SK-N-SH (cell line): ENCODE results near the gene OR51A2.

Experiments
- CHD2 ChIP-seq: fragments of 150-350 bp; IDR thresholded peaks from 2 replicates; pipeline ENCODE4 v1.6.1; 2018; ENCODE audit warnings: low read length; ENCODE audit not compliant: partially characterized antibody
- EP300 ChIP-seq, 2 experiments: IDR thresholded peaks; 2 replicates each; pipeline versions ENCODE4 v1.4.0 to v1.6.1; 2012; ENCODE audit warnings: borderline replicate concordance in 1 of 2, low read depth in 1 of 2, low read length in 1 of 2
- EZH2phosphoT487 ChIP-seq: fragments of 200-600 bp; sonication (generic); IDR thresholded peaks from 2 replicates; pipeline ENCODE4 v1.6.1; 2017; ENCODE audit warnings: low read depth, mixed run types, mild to moderate bottlenecking, antibody characterized with exemption, moderate library complexity, borderline replicate concordance
- GATA2 ChIP-seq: sonication (generic); formaldehyde crosslinking; IDR thresholded peaks from 2 replicates; pipeline ENCODE4 v1.5.0; 2020; ENCODE audit warnings: mild to moderate bottlenecking, missing genetic modification reagents
- MAX ChIP-seq: IDR thresholded peaks from 2 replicates; pipeline ENCODE4 v1.4.0; 2012; ENCODE audit warnings: low read depth
- MEF2A ChIP-seq: IDR thresholded peaks from 2 replicates; pipeline ENCODE4 v1.4.0; 2012; ENCODE audit warnings: low read depth, borderline replicate concordance
- POLR2AphosphoS5 ChIP-seq: IDR thresholded peaks from 2 replicates; pipeline ENCODE4 v1.6.1; 2012; ENCODE audit warnings: low read depth, low read length
- RCOR1 ChIP-seq: fragments of 150-350 bp; IDR thresholded peaks from 2 replicates; pipeline ENCODE4 v1.6.1; 2017; ENCODE audit warnings: antibody characterized with exemption, low read length
- RFX5 ChIP-seq: IDR thresholded peaks from 2 replicates; pipeline ENCODE4 v1.6.1; 2012; ENCODE audit warnings: mild to moderate bottlenecking, improper control_type of control experiment, low read length
- SIN3A ChIP-seq: IDR thresholded peaks from 2 replicates; pipeline ENCODE4 v1.6.1; 2012; ENCODE audit warnings: low read depth, mild to moderate bottlenecking, low read length, moderate library complexity, borderline replicate concordance
- ZBTB33 ChIP-seq: IDR thresholded peaks from 2 replicates; pipeline ENCODE4 v1.4.0; 2012; ENCODE audit warnings: low read depth, borderline replicate concordance
- TF ChIP-seq, protein P1 (sequence below): fragments of 200-600 bp; sonication (generic); IDR thresholded peaks from 2 replicates; pipeline ENCODE4 v1.6.1; 2017; ENCODE audit warnings: antibody characterized with exemption, mild to moderate bottlenecking, moderate library complexity
- TF ChIP-seq, protein P2 (sequence below): IDR thresholded peaks from 2 replicates; pipeline ENCODE4 v1.6.1; 2012; ENCODE audit warnings: mild to moderate bottlenecking, low read depth, low read length, moderate library complexity
- TF ChIP-seq, protein P3 (sequence below): fragments of 150-350 bp; IDR thresholded peaks from 2 replicates; pipeline ENCODE4 v1.6.1; 2017; ENCODE audit warnings: antibody characterized with exemption, low read length, low read depth, borderline replicate concordance

DNA sequence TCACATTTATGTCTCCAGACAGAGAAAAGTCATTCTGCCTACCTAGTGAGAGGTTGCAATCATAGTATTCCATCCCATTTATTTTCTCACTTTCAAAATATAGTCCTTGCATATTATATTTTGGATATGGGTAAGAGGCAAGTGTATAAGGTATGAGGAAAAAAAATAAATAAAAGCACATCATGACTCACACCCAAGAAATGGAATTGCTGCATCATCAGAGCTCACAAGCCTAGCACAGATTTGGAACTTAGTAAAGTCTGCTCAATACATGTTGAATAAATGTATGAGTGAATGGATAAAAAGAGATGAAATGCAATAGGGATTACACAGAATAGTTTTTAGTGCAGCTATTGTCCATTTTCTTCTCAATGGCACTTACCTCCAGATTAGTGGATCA, 28.9 kb downstream of the OR51A2 start:
- no peak for TF ChIP-seq GATA2
- TF ChIP-seq, protein P1, sequence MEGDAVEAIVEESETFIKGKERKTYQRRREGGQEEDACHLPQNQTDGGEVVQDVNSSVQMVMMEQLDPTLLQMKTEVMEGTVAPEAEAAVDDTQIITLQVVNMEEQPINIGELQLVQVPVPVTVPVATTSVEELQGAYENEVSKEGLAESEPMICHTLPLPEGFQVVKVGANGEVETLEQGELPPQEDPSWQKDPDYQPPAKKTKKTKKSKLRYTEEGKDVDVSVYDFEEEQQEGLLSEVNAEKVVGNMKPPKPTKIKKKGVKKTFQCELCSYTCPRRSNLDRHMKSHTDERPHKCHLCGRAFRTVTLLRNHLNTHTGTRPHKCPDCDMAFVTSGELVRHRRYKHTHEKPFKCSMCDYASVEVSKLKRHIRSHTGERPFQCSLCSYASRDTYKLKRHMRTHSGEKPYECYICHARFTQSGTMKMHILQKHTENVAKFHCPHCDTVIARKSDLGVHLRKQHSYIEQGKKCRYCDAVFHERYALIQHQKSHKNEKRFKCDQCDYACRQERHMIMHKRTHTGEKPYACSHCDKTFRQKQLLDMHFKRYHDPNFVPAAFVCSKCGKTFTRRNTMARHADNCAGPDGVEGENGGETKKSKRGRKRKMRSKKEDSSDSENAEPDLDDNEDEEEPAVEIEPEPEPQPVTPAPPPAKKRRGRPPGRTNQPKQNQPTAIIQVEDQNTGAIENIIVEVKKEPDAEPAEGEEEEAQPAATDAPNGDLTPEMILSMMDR = no peak
- TF ChIP-seq ZBTB33 = no peak
- TF ChIP-seq POLR2AphosphoS5 = no peak
- TF ChIP-seq, protein P2, sequence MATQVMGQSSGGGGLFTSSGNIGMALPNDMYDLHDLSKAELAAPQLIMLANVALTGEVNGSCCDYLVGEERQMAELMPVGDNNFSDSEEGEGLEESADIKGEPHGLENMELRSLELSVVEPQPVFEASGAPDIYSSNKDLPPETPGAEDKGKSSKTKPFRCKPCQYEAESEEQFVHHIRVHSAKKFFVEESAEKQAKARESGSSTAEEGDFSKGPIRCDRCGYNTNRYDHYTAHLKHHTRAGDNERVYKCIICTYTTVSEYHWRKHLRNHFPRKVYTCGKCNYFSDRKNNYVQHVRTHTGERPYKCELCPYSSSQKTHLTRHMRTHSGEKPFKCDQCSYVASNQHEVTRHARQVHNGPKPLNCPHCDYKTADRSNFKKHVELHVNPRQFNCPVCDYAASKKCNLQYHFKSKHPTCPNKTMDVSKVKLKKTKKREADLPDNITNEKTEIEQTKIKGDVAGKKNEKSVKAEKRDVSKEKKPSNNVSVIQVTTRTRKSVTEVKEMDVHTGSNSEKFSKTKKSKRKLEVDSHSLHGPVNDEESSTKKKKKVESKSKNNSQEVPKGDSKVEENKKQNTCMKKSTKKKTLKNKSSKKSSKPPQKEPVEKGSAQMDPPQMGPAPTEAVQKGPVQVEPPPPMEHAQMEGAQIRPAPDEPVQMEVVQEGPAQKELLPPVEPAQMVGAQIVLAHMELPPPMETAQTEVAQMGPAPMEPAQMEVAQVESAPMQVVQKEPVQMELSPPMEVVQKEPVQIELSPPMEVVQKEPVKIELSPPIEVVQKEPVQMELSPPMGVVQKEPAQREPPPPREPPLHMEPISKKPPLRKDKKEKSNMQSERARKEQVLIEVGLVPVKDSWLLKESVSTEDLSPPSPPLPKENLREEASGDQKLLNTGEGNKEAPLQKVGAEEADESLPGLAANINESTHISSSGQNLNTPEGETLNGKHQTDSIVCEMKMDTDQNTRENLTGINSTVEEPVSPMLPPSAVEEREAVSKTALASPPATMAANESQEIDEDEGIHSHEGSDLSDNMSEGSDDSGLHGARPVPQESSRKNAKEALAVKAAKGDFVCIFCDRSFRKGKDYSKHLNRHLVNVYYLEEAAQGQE = no peak
- TF ChIP-seq, protein P3, sequence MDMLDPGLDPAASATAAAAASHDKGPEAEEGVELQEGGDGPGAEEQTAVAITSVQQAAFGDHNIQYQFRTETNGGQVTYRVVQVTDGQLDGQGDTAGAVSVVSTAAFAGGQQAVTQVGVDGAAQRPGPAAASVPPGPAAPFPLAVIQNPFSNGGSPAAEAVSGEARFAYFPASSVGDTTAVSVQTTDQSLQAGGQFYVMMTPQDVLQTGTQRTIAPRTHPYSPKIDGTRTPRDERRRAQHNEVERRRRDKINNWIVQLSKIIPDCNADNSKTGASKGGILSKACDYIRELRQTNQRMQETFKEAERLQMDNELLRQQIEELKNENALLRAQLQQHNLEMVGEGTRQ = no peak
- no peak for TF ChIP-seq RFX5
- TF ChIP-seq CHD2 = no peak
- no peak for TF ChIP-seq SIN3A
- TF ChIP-seq MEF2A = no peak
- no peak for TF ChIP-seq EP300 (IDR thresholded peaks at IDR 0.05; ENCODE audit: borderline replicate concordance in 1 of 2, low read depth in 1 of 2, low read length in 1 of 2)
- no peak for TF ChIP-seq EZH2phosphoT487
- TF ChIP-seq RCOR1 = no peak
- no peak for TF ChIP-seq MAX
